A549 (cell line): ENCODE data around the gene DUSP9. TPM values are rescaled to one million over a fixed set of nuclear protein-coding genes. Genes with fewer than 3 reads are reported as not detected.
"Not testable (repeated sequence)": the region's sequence is repeated elsewhere in the genome, so short reads cannot be mapped to it uniquely, and the experiment has no call there.

Source experiments
- ATAC-seq, 2 experiments: fragments of 200-7000 bp in 1 of 2; fragments of >200 bp in 1 of 2; cut with Nextera tagmentation in 1 of 2; cut with Tn5 transposase in 1 of 2; 3 replicates each; pipeline versions ENCODE4 v1.8.0 to v1.9.1; 2018 to 2020; ENCODE audit warnings: mild to moderate bottlenecking in 1 of 2, moderate library complexity in 1 of 2
- CTCF ChIA-PET: fragments of 300-600 bp; sonication (Branson Sonifier 250); formaldehyde crosslinking; extraction: SDS; loops from one replicate; lab custom pipeline; 2021; ENCODE audit warnings: antibody characterized with exemption, inconsistent platforms; lab: Yijun Ruan, JAX
- POLR2A ChIA-PET: fragments of 350-600 bp; formaldehyde crosslinking; extraction: SDS; loops from one replicate; lab custom pipeline; 2021; ENCODE audit warnings: antibody characterized with exemption, inconsistent platforms; lab: Yijun Ruan, JAX
- DNase-seq, 2 experiments: peaks; one replicate each; pipeline versions ENCODE4 v3.0.0 to v3.0.0-alpha.2; 2011 to 2016; ENCODE audit warnings: low read depth in 1 of 2, low spot score in 1 of 2
- FAIRE-seq: peaks from 2 replicates; lab custom pipeline; 2011; peaks lifted over from hg19 to GRCh38; lab: Jason Lieb, UNC
- H3K27ac ChIP-seq, 2 experiments: fragments of >200 bp; sonication (Bioruptor Twin); formaldehyde crosslinking; 3 replicates each; pipeline ENCODE4 v1.5.1; 2016 to 2017
- H3K4me1 ChIP-seq: fragments of >200 bp; sonication (Bioruptor Twin); formaldehyde crosslinking; 3 replicates; pipeline ENCODE4 v1.6.1; 2016
- H3K4me2 ChIP-seq: fragments of >200 bp; sonication (Bioruptor Twin); formaldehyde crosslinking; 3 replicates; pipeline ENCODE4 v1.6.1; 2016
- H3K4me3 ChIP-seq: fragments of >200 bp; sonication (Bioruptor Twin); formaldehyde crosslinking; 3 replicates; pipeline ENCODE4 v1.5.1; 2016
- H3K9me3 ChIP-seq: fragments of >200 bp; sonication (Bioruptor Twin); formaldehyde crosslinking; 3 replicates; pipeline ENCODE4 v1.6.1; 2016
- ATOH8 ChIP-seq: fragments of 250-450 bp; sonication (Bioruptor Pico); IDR thresholded peaks from 2 replicates; pipeline ENCODE4 v1.5.0; 2020; ENCODE audit warnings: low read depth, mild to moderate bottlenecking, moderate library complexity
- CBX8 ChIP-seq: fragments of 200-600 bp; sonication (generic); IDR thresholded peaks from 2 replicates; pipeline ENCODE4 v1.6.1; 2016
- CHD2 ChIP-seq: fragments of 150-350 bp; IDR thresholded peaks from 2 replicates; pipeline ENCODE4 v1.6.1; 2014; ENCODE audit warnings: low read length; ENCODE audit not compliant: partially characterized antibody
- E2F6 ChIP-seq: IDR thresholded peaks from 2 replicates; pipeline ENCODE4 v1.6.1; 2012; ENCODE audit warnings: low read depth, borderline replicate concordance
- EHF ChIP-seq: fragments of 250-450 bp; sonication (Bioruptor Pico); IDR thresholded peaks from 2 replicates; pipeline ENCODE4 v1.5.0; 2020; ENCODE audit warnings: mild to moderate bottlenecking
- EP300 ChIP-seq, 2 experiments: fragments of >200 bp; sonication (Bioruptor Twin); formaldehyde crosslinking; IDR thresholded peaks; 2 replicates in 1 of 2; 3 replicates in 1 of 2; pipeline ENCODE4 v1.6.1; 2016 to 2017
- ESRRA ChIP-seq: fragments of 150-350 bp; IDR thresholded peaks from 2 replicates; pipeline ENCODE4 v1.6.1; 2014; ENCODE audit warnings: mild to moderate bottlenecking, low read length, borderline replicate concordance
- FOSB ChIP-seq: fragments of 250-450 bp; sonication (Bioruptor Pico); IDR thresholded peaks from 2 replicates; pipeline ENCODE4 v1.5.0; 2020; ENCODE audit warnings: mild to moderate bottlenecking, moderate library complexity
- FOXS1 ChIP-seq: fragments of 250-450 bp; sonication (Bioruptor Pico); IDR thresholded peaks from 2 replicates; pipeline ENCODE4 v1.5.0; 2020; ENCODE audit warnings: mild to moderate bottlenecking, moderate library complexity
- HES2 ChIP-seq: fragments of >200 bp; sonication (Bioruptor Twin); formaldehyde crosslinking; IDR thresholded peaks from 2 replicates; pipeline ENCODE4 v1.6.1; 2016
- HMGXB4 ChIP-seq: fragments of 250-450 bp; sonication (Bioruptor Pico); IDR thresholded peaks from 2 replicates; pipeline ENCODE4 v1.5.0; 2021; ENCODE audit warnings: mild to moderate bottlenecking, moderate library complexity, borderline replicate concordance
- JUN ChIP-seq, 2 experiments: fragments of >200 bp; sonication (Bioruptor Twin); formaldehyde crosslinking; IDR thresholded peaks; 2 replicates in 1 of 2; 3 replicates in 1 of 2; pipeline ENCODE4 v1.6.1; 2016 to 2017
- JUNB ChIP-seq: fragments of >200 bp; sonication (Bioruptor Twin); formaldehyde crosslinking; IDR thresholded peaks from 2 replicates; pipeline ENCODE4 v1.6.1; 2016
- KDM1A ChIP-seq: fragments of 200-600 bp; sonication (generic); IDR thresholded peaks from 2 replicates; pipeline ENCODE4 v1.6.1; 2016; ENCODE audit warnings: low read depth, mild to moderate bottlenecking
- KDM5A ChIP-seq: fragments of 200-600 bp; sonication (generic); IDR thresholded peaks from 2 replicates; pipeline ENCODE4 v1.6.1; 2016; ENCODE audit warnings: antibody characterized with exemption, mild to moderate bottlenecking
- POLR2A ChIP-seq: IDR thresholded peaks from 2 replicates; pipeline ENCODE4 v1.6.1; 2012; ENCODE audit warnings: mild to moderate bottlenecking, low read length
- RARB ChIP-seq: fragments of 250-450 bp; sonication (Bioruptor Pico); IDR thresholded peaks from 2 replicates; pipeline ENCODE4 v1.8.0; 2021; ENCODE audit warnings: mild to moderate bottlenecking, moderate library complexity
- RFX5 ChIP-seq: fragments of 450-650 bp; IDR thresholded peaks from 2 replicates; pipeline ENCODE4 v1.7.1; 2014; ENCODE audit warnings: antibody characterized with exemption, mild to moderate bottlenecking, moderate library complexity
- TP53 ChIP-seq: fragments of 250-450 bp; sonication (Bioruptor Pico); IDR thresholded peaks from 2 replicates; pipeline ENCODE4 v1.5.0; 2021; ENCODE audit warnings: mild to moderate bottlenecking, moderate library complexity
- USF2 ChIP-seq: fragments of 450-650 bp; IDR thresholded peaks from 2 replicates; pipeline ENCODE4 v1.6.1; 2014; ENCODE audit warnings: antibody characterized with exemption
- ZC3H11A ChIP-seq: fragments of 450-650 bp; IDR thresholded peaks from 2 replicates; pipeline ENCODE4 v1.6.1; 2014; ENCODE audit warnings: antibody characterized with exemption, mild to moderate bottlenecking
- ZFP36 ChIP-seq: fragments of 450-650 bp; IDR thresholded peaks from 2 replicates; pipeline ENCODE4 v1.6.1; 2014; ENCODE audit warnings: borderline replicate concordance; ENCODE audit not compliant: partially characterized antibody
- ZNF302 ChIP-seq: fragments of 250-450 bp; sonication (Bioruptor Pico); IDR thresholded peaks from 2 replicates; pipeline ENCODE4 v1.9.0; 2021; ENCODE audit warnings: inconsistent platforms, mild to moderate bottlenecking, moderate library complexity
- ZSCAN20 ChIP-seq: fragments of 250-450 bp; sonication (Bioruptor Pico); IDR thresholded peaks from 2 replicates; pipeline ENCODE4 v1.8.0; 2022; ENCODE audit warnings: mild to moderate bottlenecking, moderate library complexity
- WGBS: methylation state at CpG from one replicate; pipeline ENCODE4 v1.1.6; 2017; ENCODE audit errors: missing lambda C conversion rate; 5-methylcytosine and 5-hydroxymethylcytosine counted together
- polyA plus RNA-seq, 4 experiments: library from polyadenylated mRNA; depleted of rRNA in 3 of 4; stranded (reverse); fragments of >200 nt; fragmentation: RNase III in 1 of 4; extraction: RNeasy Plus Mini Kit Qiagen cat#74134 plus additional on column Dnase treatment in 1 of 4; gene quantifications; 2 replicates in 3 of 4; 3 replicates in 1 of 4; pipeline ENCODE4 v1.2.3, GENCODE V29; 2011 to 2017

The DUSP9 gene
- polyA plus RNA-seq, 2 of the 4 experiments (the other 2 are of a cell fraction) = 0.75 to 1.6 TPM

- WGBS = no CpG with 5 or more reads among the region's 23 CpGs
- H3K4me1 ChIP-seq = no peaks in the 10 kb centered on the region
- ChIA-PET CTCF (interaction anchor here (2.6 kb wide), 1 partner anchor 13 kb away, joined by 9 read pairs; no protein-coding TSS in a partner anchor), POLR2A (no interaction called here)
- H3K4me2 ChIP-seq = no peak overlapping the region
- no peak for DNase-seq
- H3K9me3 ChIP-seq = no peaks in the 10 kb centered on the region
- FAIRE-seq = no peak
- H3K27ac ChIP-seq = no peak overlapping the region
- no peak overlapping the region for H3K4me3 ChIP-seq
- TF ChIP-seq POLR2A = no peak
- TF ChIP-seq RFX5 = no peak
- no peak for TF ChIP-seq ZNF302 (CRISPR knock-in tag)
- TF ChIP-seq KDM1A = no peak
- TF ChIP-seq EHF (CRISPR knock-in tag) = no peak
- no peak for TF ChIP-seq HES2
- no peak for TF ChIP-seq TP53
- TF ChIP-seq E2F6 = no peak
- TF ChIP-seq HMGXB4 (CRISPR knock-in tag) = no peak
- no peak for TF ChIP-seq CHD2
- TF ChIP-seq ZC3H11A = no peak
- TF ChIP-seq ZFP36 = no peak
- no peak for TF ChIP-seq JUNB
- no peak for TF ChIP-seq ATOH8 (CRISPR knock-in tag)
- TF ChIP-seq CBX8 = no peak
- TF ChIP-seq ESRRA = no peak
- no peak for TF ChIP-seq EP300 (IDR thresholded peaks at IDR 0.05)
- TF ChIP-seq KDM5A = no peak
- TF ChIP-seq USF2 = no peak
- no peak for TF ChIP-seq FOSB (CRISPR knock-in tag)
- no peak for ATAC-seq
These were observed 47.8 kb downstream of the DUSP9 start for GRCh38 chrX:153694687-153695270.

- POLR2A ChIA-PET = no interaction called here
- no peak for TF ChIP-seq JUN (IDR thresholded peaks at IDR 0.05)
- no peak for TF ChIP-seq RARB
- no peak for TF ChIP-seq ZSCAN20 (CRISPR knock-in tag)
- no peak for TF ChIP-seq FOXS1
- no peaks in the 10 kb centered on the region for H3K9me3 ChIP-seq
- H3K4me2 ChIP-seq = no peak overlapping the region
- no peak for DNase-seq
- FAIRE-seq = no peak
- no peaks in the 10 kb centered on the region for H3K4me1 ChIP-seq
- WGBS = 97% methylated on average over 7 of the region's 15 CpGs
- CTCF ChIA-PET = no interaction called here
- no peak overlapping the region for H3K27ac ChIP-seq
- no peak for ATAC-seq
- no peak overlapping the region for H3K4me3 ChIP-seq
These were observed 49.1 kb downstream of the DUSP9 start for GRCh38 chrX:153696100-153696499.

- FAIRE-seq, POLR2A ChIA-PET: not testable (repeated sequence)
- WGBS = 94% methylated on average over 5 of the region's 10 CpGs
These were observed 49.5 kb downstream of the DUSP9 start for GRCh38 chrX:153696538-153696937.

GRCh38 chrX:153696986-153697722 lies 50.2 kb downstream of the DUSP9 start:
- ATAC-seq, H3K4me3 ChIP-seq, DNase-seq, H3K9me3 ChIP-seq, H3K4me2 ChIP-seq, H3K4me1 ChIP-seq, FAIRE-seq, CTCF ChIA-PET, POLR2A ChIA-PET, H3K27ac ChIP-seq: not testable (repeated sequence)
- WGBS = 94% methylated on average over 16 of the region's 16 CpGs

More at GRCh38 chrX:153696538-153696937, 49.5 kb downstream of the DUSP9 start:
- CTCF ChIA-PET, H3K4me2 ChIP-seq, DNase-seq, H3K4me3 ChIP-seq, ATAC-seq, H3K9me3 ChIP-seq, H3K4me1 ChIP-seq, H3K27ac ChIP-seq: not testable (repeated sequence)
